Fibroblast of the aortic adventitia (primary cell): ENCODE results near the gene HIBADH. TPM values are rescaled to one million over a fixed set of nuclear protein-coding genes. Genes with fewer than 3 reads are reported as not detected.
"Not testable (repeated sequence)": the region's sequence is repeated elsewhere in the genome, so short reads cannot be mapped to it uniquely, and the experiment has no call there.

ENCODE experiments used
- DNase-seq: peaks from one replicate; pipeline ENCODE4 v3.0.0-alpha.2; 2010; ENCODE audit warnings: low read depth
- H3K4me3 ChIP-seq: 2 replicates; pipeline ENCODE4 v1.5.1; 2011; ENCODE audit warnings: low read depth, mild to moderate bottlenecking, control low read depth, low read length, moderate library complexity
- total RNA-seq: library from RNA; depleted of rRNA; stranded (reverse); fragments of >200 nt; gene quantifications from 2 replicates; pipeline ENCODE4 v1.2.3, GENCODE V29; 2012; ENCODE audit warnings: low replicate concordance
- TF ChIP-seq, protein P1 (sequence below): IDR thresholded peaks from 2 replicates; pipeline ENCODE4 v1.5.1; 2011; ENCODE audit warnings: mild to moderate bottlenecking, low read length, control low read depth, inconsistent platforms; ENCODE audit not compliant: insufficient read depth

HIBADH gene
- total RNA-seq, 1 donor: 58.1 TPM

GRCh38 chr7:27579565-27579964 lies 83.1 kb downstream of the HIBADH start:
- TF ChIP-seq, protein P1, sequence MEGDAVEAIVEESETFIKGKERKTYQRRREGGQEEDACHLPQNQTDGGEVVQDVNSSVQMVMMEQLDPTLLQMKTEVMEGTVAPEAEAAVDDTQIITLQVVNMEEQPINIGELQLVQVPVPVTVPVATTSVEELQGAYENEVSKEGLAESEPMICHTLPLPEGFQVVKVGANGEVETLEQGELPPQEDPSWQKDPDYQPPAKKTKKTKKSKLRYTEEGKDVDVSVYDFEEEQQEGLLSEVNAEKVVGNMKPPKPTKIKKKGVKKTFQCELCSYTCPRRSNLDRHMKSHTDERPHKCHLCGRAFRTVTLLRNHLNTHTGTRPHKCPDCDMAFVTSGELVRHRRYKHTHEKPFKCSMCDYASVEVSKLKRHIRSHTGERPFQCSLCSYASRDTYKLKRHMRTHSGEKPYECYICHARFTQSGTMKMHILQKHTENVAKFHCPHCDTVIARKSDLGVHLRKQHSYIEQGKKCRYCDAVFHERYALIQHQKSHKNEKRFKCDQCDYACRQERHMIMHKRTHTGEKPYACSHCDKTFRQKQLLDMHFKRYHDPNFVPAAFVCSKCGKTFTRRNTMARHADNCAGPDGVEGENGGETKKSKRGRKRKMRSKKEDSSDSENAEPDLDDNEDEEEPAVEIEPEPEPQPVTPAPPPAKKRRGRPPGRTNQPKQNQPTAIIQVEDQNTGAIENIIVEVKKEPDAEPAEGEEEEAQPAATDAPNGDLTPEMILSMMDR: no peak
- no peak overlapping the region for H3K4me3 ChIP-seq
- DNase-seq: no peak

GRCh38 chr7:27578169-27578568 lies 84.5 kb downstream of the HIBADH start:
- not testable (repeated sequence) for H3K4me3 ChIP-seq, DNase-seq

DNA sequence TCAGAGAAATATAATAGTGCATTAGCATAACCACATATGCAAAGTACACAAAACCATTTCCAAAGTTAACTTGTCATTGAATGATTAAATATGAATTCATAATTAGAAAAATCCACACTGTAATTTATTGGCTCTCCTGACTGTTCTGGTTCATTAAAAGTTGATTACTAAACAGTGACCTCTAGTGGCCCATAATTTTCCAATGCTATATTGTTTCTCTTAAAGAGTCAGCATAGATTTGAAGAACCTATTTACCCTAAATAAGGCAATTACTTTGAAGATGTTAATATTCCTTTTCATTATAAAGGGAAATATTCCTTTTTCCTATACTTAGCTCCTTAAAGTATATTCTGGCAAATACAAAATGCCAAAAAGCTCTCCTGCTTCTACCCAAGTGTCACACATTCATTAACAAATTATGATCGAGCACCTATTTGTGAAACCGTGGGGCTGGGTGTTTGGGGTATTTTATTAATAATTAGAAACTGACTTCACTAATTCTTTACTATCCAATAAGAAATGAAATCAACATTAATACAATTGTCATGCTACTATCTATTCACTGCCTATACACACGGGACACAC lies 86.2 kb downstream of the HIBADH start:
- peak; percentile 64 for DNase-seq
- TF ChIP-seq, protein P1: peak; percentile 53
- no peak overlapping the region for H3K4me3 ChIP-seq

DNA sequence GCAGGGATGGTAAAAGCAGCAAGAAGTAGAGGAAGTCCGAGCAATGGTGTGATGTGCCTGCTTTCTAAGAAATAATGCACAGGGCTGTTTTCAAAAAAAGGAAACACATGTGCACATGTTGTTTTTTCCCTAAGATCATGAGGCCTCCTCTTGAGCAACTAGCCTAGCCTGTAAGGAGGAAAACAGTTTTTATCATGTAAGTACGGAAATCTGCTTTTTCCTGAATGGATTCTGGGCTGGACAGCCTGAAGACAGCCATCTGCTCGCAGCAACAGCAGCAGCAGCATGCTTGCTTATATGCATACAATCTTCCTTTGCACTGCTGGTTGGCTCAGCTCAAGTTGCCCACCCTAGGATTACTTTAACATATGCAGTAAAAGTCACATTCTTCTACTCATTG lies 87.1 kb downstream of the HIBADH start:
- H3K4me3 ChIP-seq: no peak overlapping the region
- DNase-seq: no peak
- TF ChIP-seq, protein P1: no peak

DNA sequence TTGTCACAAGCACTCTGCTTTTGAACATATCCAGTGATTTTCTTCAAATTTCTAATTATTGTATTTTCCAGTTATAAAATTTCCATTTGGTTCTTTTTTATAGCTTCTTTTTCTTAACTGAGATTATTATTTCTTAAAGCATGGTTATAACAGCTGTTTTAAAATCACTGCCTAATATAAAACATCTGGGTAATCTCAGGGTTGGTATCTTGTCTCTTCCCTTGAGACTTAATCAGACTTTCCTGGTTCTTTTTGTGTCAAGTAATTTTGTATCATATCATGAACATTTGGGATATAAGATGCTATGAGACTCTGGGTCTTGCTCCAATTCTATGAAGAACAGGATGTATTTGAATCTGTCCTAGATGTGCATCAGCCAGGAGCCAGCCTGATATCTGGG lies 93.6 kb downstream of the HIBADH start:
- H3K4me3 ChIP-seq: no peak overlapping the region
- no peak for DNase-seq
- TF ChIP-seq, protein P1: no peak

DNA sequence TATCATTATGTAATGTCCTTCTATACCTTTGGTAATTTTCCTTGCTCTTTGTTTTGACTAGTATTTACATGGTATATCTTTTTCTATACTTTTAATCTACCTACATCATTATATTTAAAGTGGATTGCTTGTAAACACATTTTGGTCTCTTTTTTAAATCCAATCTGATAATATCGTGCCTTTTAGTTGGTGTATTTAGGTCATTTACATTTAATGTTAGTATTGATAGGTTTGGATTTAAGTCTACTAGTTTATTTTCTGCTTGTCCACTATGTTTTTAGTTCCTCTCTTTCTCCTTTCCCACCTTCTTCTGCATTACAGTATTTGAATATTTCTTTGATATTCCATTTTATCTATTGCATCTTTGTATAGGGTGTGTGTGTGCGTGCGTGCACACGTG lies 95.4 kb downstream of the HIBADH start:
- TF ChIP-seq, protein P1: no peak
- DNase-seq: no peak

GRCh38 chr7:27564881-27565482 lies 97.7 kb downstream of the HIBADH start:
- TF ChIP-seq, protein P1: no peak
- DNase-seq: no peak
- H3K4me3 ChIP-seq: no peak overlapping the region

More for the DNA sequence above, 95.4 kb downstream of the HIBADH start:
- H3K4me3 ChIP-seq: no peak overlapping the region
